Stimulated activated CD4-positive, alpha-beta T cell treated with anti-CD3 and anti-CD28 coated beads, Interleukin-1b, Interleukin-23, amount 100 ng/mL, for 1 hour (primary cell): ENCODE data around the gene CYFIP1.
A peak's percentile ranks its signal among the peaks of the same experiment; 100 is the strongest.
"Not testable (repeated sequence)": the region's sequence is repeated elsewhere in the genome, so short reads cannot be mapped to it uniquely, and the experiment has no call there.

Experiments used
- DNase-seq, 2 donors: peaks; one replicate each; pipeline ENCODE4 v3.0.0-alpha.2; 2020; ENCODE audit warnings: low read depth in 2 of 2

The CYFIP1 gene

DNA sequence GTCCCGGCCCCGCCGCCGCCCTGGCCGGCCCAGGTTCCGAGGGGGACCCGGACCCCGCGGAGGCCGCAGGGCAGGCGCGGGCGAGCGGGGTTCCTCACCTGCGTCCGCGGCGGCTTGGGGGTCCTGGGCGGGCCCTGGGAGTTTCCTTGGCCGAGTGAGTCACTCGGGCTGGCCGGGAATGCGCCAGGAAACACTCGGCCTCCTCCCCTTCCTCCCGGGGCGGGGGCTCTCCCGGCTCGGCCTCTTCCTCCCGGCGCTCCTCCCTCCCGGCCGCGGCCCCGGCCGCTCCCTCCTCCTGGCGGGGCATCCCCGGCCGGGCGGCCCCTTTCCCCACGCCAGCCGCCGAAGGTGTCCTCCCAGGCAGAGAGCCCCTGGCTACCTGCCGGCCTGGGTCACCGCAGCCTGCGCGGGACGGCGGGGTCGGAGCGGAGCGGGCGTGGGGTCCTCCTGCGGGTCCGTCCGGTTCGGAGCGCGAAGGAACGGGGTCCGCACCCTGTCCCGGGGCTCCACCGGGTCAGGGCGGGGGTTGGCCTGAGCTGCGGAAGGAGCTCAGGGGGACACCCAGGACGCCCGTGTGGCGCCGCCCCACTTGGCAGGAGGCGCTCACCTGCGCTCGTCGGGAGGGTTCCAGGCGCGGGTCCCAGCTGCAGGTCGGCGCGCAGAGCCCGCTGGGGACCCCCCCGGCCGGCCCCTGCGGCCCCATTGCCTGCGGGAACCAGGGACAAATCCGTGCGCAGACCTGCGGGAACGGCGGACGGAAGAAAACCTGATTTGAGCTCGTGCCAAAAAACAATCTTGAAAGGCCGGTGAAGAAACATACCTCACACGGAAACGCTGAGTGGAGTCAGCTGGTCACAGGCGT is at the start of gene CYFIP1:
Gene CYFIP1 (minus strand): TSS at position 180 of the 862 bp plus-strand sequence. CDS start 33,083 bp downstream, outside the sequence.
- DNase-seq: no peak

DNA sequence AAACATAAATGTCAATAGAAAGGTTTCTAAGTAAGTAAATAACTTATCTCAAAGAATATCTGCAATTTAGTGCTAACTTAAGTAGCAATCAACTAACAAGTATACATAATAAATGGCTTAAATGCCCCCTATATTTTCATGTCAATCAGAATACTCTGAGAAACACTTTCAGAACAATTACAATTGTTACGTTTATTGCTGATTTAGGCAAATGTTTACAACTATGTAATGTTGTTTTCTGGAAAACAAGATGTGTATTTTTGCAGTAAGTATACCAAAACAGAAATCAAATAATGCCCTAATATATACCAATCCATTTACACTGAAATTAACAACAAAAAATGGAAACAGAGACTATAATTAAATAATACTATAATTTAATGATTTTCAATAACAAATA is 46.0 kb upstream of the CYFIP1 start:
- no peak for DNase-seq

DNA sequence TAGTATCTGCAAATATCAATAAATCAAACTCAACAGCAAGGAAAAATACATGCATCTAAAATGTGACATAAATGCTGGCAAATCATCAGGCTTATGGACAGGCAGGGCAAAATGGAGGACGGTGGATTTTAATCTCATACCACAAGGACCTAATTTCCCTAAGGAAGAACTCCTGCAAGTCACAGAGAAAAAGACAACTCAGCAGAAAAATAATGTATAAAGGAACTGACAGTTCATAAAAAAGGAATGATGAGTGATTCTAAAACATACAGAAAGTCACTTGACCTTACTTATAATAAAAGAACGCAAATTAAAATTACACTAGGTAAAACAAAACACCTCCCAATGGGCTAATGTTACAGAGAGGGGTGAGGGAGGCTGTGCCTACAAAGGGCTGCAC is 42.0 kb upstream of the CYFIP1 start:
- no peak for DNase-seq

DNA sequence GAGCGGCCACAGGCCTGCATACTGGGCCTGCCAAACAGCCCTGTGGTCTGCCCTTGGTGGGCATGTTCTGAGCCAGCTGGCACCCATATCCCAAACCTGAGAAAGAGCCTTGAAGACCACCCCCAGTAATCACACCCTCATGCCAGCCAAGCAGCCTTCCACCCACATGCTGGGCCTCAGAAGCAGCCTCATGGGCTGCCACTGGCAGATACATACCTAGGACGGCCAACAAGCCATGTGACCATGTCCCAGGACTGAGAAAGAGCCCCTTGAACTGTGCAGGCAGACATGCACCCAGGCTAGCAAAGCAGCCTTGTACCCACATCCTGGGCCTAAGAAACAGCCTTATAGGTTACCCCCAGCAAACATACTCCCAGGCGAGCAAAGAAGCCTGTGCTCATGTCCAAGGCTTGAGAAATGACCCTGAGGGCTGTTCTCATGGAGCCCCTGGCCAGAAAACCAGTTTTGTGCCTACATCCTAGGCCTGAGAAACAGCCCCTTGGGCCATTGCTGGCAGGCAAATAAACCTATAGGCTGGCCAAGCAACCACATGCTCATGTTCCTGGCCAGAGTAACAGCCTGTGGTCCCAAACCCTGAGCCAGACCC is 34.3 kb upstream of the CYFIP1 start:
- no peak for DNase-seq

DNA sequence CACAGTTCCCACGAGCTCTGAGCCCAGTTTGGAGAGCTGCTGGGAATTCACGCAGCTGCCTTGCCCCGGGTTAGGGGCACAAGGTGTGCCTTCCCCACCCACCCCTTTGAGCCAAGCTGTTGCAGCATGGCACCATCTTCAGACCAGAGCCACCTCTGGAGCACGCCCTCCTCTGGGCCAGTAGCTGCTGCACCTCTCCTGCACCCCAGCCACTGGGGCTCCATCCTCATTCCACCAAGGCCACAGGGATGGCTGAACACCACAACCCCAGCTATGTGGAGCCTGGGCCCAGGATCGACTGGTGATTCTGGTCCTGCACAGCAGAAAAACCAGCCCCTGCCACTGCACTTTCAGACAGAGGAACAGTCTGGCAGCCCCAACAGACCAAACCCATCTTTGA is 33.5 kb upstream of the CYFIP1 start:
- DNase-seq: no peak

DNA sequence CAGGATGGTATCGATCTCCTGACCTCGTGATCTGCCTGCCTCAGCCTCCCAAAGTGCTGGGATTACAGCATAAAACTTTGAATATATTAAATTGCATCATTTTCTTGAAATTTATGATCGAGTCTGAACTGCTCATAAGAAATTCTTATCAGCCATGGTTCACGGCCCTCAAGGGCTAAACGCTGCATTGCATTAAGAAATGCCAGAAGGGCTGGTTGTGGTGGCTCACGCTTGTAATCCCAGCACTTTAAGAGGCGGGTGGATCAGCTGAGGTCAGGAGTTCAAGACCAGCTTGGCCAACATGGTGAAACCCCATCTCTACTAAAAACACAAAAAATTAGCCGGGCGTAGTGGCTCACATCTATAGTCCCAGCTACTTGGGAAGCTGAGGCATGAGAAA is 32.4 kb upstream of the CYFIP1 start:
- not testable (repeated sequence) for DNase-seq

DNA sequence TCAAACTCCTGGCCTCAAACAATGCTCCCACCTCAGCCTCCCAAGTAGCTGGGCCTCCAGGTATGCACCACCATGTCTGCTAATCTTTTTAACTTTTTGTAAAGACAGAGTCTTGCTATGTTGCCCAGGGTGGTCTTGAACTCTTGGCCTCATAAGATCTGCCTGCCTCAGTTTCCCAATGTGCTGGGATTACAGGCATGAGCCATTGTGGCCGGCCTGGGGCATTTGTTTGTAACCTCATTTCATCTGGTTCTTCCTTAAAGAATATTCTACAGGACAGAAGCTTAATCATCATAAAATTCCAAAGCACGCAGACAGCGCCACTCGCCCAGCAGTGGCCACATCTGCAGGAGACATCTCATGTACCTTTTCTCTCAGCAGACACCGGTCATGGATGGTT is 23.6 kb upstream of the CYFIP1 start:
- no peak for DNase-seq

DNA sequence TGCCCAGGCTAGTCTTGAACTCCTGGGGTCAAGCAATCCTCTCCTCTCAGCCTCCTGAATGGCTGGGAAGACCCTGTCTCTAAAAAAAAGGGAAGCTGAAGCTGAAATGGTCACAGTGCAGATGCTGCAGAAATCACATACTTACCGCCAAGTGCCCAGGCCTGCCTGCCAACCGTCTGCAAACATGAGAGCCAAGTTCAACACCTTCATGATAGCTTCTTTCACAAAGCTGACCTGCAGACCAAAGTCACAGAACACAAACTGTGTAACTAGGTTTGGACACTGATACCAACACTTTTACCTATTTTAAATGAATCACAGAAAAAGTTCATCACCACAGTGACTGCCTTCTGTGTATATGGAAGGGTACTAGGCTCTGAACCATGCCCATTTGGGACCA is 22.8 kb upstream of the CYFIP1 start:
- DNase-seq: no peak

DNA sequence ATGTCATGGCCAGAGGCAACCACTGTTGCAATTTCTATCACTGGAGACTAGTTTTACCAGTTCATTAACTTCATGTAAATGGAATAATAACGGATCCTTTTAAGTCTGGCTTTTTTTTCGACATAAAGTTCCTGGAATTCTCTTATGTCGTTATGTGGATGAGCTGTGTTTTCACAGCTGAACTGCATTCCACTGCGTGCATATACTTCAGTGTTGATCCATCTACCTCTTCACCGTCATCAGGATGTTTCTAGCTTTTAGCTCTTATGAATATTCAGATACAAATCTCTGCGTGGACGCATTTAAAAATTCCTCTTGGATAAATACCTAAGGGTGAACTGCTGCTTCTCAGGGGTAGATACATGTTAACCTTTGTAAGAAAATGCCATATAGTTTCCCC is 15.6 kb upstream of the CYFIP1 start:
- no peak for DNase-seq

DNA sequence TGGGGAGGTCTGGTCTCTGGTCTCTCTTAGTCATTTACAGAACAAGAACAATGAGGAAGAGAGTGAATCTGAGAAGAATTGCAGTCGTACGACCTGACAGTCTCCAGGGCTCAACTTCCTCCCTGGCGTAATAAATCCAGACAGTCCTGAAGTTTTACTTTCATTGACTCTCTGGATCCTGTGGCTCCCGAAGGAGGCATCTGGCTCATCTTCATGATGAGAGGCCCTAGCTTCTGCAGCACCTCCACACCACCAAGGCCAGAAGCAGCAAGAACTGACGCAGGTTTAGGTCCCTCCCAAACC is 11.8 kb upstream of the CYFIP1 start:
- no peak for DNase-seq

DNA sequence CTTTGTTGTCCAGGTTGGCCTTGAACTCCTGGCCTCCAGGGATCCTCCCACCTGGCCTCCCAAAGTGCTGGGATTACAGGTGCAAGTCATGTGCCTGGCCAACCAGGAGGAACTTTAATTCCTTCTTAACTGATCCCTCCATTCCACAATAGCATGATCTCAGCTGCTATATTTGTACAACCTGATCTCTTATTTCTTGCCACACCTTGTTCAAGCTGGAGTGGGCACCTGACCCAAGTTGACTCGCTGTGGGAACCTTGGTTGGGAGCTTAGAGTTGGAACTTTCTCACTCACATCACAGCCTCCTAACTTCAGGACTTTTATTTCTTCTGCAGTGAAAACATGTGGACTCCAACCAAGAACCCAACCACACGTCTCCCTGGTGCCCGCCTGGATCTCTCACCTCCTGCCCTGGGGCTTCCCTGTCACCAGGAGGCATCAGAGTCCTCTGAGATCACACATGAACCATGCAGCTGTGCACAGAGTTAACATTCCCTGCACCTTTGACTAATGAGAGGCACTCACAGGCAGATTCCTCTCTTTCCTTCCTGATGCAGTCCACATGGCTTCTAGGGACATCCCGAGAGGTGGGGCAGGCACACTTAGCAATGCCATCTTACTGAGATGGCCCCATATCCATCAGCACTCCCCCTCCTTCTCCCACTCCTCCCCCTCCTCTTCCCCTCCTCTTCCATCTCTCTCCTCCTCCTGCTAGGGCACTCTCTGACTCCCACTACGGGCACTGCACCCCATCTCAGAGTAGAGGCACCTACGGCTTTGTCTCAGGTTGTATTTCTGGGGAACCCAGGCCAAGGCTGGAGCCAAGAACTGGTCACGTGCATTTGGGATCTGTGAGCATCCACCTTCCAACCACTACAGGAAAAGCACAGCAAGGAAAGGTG is 9.7 kb upstream of the CYFIP1 start:
- no peak for DNase-seq

DNA sequence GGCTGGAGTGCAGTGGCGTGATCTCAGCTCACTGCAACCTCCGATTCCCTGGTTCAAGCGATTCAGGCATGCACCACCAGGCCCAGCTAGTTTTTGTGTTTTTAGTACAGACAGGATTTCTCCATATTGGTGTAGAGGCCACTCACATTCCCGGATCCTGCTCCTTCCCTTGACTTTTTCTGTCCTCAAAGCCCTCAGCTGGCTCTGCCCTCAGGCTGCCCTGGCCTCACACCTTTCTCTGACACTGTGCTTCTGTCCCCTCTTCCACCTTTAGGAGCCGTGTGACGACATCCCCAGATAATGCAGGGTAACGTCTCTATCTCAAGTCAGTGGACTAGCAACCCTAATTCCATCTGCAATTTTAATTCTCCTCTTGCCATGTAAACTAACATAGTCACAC is 8.6 kb upstream of the CYFIP1 start:
- DNase-seq: no peak

DNA sequence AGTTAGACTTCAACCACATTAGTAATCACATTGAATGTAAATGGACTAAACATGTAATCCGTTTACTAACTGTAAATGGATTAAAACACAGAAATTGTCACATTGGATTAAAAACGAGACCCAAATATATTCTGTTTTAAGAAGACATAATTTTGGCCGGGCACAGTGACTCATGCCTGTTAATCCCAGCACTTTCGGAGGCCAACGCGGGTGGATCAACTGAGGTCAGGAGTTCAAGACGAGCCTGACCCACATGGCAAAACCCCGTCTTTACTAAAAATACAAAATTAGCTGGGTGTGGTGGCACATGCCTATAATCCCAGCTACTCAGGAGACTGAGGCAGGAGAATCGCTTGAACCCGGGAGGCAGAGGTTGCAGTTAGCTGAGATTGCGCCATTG is 1.8 kb upstream of the CYFIP1 start:
- DNase-seq: not testable (repeated sequence)

DNA sequence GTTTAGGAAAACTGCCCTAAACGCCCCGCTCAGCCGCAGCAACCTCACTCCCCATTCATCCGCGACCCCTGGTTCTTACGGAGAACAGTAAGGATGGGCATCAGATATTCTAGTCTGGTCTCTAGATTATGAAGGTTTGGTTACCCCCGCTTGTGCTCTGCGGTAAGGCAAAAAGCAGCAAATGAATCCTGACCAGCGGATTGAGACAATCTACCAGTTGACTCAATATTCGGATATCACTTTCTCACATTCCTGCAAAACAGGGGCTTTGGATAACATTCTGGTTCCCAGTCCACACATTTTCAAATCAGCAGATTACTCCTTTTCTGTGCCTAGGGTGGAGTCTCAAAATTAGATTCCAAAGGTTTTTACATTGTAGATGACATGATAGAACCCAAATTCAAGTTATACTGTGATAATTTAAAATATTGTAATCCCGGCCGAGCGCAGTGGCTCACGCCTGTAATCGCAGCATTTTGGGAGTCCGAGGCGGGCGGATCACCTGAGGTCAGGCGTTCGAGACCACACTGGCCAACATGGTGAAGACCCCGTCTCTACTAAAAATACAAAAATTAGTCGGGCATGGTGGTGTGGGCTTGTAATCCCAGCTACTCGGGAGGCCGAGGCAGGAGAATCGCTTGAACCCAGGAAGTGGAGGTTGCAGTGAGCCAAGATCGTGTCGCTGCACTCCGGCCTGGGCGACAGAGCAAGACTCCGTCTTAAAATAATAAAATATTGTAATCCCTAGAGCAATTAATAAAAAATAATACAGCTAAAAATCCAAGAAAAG is 1.1 kb upstream of the CYFIP1 start:
- no peak for DNase-seq

DNA sequence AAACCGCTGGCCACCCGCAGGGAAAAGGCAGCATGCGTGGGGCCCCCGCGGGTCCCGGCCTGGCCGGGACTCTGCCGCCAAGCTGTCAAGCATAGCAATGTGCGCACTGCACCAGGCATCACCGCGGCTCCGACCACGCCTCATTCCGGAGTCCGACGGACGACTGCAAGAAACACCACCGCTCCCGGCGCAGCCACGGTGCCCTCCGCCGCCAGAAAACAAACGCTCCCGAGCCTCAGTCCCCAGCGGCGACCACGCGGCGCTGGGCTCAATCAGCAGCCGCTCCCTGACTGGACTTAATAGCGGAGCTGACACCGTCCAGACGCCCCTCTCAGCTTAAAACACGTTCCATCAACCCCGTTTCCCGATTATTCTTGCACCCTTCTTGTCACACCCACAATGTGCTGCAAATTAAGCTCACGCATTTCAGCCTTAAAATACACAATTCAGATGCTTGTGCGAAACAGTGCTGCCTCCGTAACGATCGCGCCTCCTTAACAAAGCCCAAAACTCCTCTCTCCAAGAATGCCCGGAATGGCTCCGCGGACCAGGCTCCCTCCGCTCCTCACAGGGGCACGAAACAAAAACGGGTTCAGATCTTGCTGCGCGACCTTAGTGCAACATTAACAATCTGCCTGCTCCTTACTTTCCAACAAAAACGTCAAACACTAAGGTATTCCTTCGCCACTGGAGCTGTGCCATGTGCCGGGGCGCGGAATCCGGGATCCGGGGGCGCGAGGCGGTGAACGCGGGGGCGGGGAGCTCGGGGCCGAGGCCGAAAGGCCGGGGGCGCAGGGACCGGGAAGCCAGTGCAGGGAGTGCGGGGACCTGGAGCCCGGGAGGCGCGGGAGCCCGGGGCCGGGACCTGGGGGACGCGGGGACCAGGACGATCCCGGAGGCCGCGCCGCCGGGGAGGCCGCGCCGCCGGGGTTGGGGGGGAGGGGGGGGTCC is 655 bp downstream of the CYFIP1 start:
- DNase-seq: peak in 1 of 2 donors; percentile 4

DNA sequence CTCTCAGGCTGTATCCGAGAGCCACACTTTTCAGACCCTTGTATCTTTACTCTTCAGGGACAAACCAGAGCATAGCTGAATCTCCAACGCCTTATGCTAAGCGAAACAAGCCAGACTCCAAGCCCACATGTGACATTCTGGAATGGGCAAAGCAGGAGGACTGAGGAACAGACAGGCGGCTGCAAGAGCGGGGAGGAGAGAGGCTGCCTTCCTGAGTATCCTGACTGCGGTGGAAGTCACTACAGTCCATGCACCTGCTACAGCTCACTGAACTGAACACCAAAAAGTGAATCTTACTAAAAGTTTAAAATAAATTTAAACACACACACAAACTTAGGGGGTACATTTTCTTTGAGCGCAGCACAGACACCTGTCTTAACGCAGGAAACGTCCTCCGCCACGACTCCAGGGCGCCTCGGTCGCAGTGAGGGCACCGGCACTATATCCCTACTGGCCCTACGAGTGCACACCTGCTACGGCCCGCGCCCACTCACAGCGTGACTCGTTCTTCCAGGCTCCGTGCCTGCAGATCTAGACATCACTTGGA is 1.4 kb downstream of the CYFIP1 start:
- DNase-seq: no peak

DNA sequence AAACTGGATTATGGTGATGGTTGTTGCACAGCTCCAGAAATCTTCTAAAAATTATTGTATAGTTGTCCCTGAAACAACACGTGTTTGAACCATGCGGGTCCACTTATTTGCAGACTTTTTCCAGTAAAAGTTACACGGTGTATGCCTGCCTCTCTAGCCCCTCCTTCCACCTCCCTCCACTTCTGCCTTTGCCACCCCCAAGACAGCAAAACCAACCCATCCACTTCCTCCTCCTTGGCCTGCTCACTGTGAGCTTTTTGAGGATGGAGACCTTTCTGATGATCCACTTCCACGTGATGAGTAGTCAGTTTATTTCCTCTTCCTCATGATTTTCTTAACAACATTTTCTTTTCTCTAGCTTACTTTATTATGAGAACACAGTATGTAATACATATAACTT is 5.4 kb downstream of the CYFIP1 start:
- no peak for DNase-seq

DNA sequence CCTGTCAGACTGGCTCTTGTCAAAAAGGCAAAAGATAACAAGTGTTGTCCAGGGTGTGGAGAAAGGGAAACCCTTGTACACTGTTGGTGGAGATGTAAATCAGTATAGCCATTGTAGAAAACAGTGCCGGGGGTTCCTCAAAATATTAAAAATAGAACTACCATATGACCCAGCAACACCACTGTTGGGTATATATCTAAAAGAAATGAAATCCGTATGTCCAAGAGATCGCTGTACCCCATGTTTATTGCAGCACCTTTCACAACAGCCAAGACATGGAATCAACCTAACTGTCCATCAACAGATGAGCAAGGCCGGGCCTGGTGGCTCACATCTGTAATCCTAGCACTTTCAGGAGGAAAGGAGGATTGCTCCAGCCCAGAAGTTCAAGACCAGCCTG is 6.2 kb downstream of the CYFIP1 start:
- DNase-seq: no peak

DNA sequence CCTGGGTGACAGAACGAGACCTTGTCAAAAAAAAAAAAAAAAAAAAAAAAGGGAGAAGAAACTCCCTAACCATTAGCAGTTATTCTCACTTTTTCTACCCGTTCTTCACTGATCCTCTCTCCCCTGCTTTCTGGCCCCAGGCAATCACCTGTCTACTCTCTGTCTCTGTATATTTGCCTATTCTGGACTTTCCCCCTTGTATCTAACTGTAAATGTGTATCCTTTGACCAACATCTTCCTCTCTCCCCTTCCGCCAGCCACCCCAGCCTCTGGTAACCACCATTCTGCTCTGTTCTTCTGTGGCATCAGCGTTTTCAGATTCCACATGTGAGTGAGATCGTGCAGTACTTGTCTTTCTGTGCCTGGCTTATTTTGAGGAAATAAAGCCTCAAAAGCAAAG is 6.9 kb downstream of the CYFIP1 start:
- DNase-seq: no peak

DNA sequence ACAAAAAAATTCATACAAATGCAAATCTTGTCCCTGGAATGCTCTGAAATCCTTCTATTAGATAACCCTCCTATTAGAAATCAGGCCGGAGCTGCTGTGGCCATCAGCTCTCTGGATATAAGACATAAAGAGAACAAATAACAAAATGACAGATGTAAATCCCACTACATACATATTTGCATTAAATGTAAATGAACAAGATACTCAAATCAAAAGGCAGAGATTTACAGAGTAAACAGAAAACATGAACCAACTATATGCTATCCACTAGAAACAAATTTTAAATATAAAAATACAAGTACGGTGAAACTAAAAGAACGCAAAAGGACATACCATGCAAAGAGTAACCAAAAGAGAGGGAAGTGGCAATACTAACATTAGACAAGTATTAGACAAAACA is 10.7 kb downstream of the CYFIP1 start:
- no peak for DNase-seq
